GM19397 (cell line): ENCODE measurements around the gene SLC9A3.

Source experiments
- ATAC-seq: cut with Tn5 transposase; IDR thresholded peaks from one replicate; pipeline ENCODE4 v1.9.1; 2021; ENCODE audit warnings: mild to moderate bottlenecking, moderate library complexity; ENCODE audit not compliant: unreplicated experiment

SLC9A3 gene

DNA sequence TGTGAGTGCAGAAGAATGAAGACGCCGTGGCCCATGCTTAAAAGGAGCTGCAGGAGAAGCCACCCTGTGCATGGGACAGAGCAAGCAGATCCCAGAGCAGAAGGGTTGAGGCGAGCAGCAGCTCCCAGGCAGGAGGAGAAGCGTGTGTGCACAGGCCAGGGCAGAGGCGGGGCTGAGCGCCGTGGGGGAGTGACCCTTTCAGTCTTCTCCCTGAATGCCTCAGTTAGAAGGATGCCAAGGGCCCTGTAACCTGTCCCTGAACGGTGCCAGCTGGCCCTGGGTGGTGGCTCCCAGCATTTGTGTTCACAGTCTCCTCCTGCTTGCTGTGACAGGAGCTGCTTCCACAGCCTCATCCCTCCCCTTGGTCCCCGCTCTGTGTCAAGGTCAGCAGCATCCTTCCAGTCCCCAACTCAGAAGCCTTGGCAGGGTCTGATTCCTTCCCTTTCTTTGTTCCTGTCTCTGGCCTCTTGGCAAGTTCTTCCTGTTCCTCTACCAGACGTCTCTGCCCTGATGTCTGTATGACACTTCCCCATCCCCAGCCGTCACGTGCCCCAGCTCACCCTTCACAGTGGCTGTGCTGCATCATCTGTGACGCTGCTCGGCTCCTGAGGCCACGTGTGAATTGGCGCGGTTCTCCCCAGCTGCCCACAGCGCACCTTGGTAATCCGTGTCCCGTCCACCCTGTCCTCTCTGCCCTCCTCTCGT is 76.0 kb downstream of the SLC9A3 start:
- no peak for ATAC-seq

DNA sequence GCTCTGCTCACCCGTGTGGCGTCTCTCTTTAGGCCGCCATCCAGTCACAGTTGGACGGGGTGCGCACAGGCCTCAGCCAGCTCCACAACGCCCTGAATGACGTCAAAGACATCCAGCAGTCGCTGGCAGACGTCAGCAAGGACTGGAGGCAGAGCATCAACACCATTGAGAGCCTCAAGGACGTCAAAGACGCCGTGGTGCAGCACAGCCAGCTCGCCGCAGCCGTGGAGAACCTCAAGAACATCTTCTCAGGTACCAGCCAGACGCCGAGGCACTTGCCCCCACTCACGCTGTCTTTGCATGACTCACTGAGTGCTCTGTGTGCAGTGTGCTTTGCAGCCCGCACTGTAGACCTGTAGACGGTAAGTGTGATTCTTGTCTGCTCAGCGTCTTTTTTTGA is 76.7 kb downstream of the SLC9A3 start:
- no peak for ATAC-seq

DNA sequence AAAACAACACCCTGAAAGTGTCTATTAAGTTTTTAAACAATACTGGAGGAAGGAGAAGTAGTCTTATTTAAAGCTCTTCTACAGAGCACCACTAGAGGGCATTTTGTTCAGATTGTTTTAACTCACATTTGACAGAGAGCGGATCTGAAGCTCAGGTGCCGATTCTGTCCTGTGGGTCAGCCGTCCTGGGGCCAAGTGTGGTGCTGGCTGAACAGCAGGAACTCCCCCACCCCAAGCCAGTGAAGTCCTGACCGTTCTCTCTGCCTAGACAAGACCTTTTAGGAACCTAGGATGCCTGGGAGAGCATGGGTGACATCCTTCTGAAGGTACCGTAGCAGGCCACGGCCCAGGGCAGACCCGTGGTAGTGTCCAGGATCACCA is 77.4 kb downstream of the SLC9A3 start:
- no peak for ATAC-seq

DNA sequence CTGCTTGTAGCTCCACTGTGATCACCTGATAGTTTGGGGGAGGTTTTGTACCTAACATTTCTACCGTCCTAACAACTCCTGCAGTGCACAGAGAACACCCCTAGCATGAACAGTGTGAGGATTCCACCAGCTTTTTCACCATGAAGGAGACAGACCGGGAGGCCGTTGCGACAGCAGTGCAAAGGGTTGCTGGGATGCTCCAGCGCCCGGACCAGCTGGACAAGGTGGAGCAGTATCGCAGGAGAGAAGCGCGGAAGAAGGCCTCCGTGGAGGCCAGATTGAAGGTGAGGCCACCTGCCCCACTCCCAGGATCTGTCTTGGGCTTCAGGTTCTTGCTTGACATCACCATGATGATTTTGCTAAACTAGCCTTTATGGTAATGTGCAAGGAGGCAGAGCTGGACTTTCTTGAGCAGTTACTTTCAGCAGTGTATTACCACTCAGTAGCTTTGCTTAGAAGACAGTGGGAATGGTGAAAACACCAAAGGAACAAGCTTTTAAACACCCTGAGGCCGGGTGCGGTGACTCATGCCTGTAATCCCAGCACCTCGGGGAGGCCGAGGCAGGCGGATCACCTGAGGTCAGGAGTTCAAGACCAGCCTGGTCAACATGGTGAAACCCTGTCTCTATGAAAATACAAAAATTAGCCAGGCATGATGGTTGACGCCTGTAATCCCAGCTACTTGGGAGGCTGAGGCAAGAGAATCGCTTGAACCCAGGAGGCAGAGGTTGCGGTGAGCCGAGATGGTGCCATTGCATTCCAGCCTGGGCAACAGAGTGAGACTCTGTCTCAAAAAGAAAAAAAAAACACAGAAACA is 78.0 kb downstream of the SLC9A3 start:
- ATAC-seq = no peak

DNA sequence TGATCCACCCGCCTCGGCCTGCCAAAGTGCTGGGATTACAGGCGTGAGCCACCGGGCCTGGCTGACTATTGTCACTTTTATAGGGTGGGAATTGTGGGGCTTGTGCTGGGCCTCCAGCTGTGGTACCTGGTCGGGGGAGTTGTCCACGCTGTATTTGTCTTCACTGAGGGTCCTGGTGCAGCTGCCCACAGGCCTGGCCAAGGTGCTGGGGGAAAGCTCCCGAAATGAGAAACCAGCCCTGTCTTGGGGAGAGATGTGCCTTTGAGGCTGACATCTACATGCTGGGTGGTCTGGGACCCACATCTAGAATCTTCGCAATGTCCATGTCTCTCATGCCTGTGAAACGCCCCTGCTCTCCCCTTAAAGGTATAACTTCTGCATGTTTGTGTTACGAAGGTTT is 78.7 kb downstream of the SLC9A3 start:
- no peak for ATAC-seq

DNA sequence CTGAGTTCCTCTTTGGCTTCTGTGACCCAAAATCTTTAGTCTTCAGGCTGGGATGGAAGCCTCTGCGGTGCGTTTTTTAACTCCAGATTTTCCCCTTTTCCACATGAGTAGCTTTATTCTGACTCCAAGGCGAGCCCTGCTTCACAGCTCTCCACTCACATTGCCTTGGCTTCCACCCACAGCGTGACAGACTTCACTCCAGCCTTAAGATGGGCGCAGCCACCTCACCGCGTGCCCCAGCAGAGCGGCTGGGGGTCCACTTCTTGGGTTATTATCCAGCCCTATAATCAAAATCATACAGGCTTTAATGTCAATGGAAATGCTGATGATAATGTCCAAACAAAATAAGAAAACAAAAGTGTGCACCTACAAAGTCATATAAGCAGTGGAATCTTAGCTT is 80.0 kb downstream of the SLC9A3 start:
- no peak for ATAC-seq

DNA sequence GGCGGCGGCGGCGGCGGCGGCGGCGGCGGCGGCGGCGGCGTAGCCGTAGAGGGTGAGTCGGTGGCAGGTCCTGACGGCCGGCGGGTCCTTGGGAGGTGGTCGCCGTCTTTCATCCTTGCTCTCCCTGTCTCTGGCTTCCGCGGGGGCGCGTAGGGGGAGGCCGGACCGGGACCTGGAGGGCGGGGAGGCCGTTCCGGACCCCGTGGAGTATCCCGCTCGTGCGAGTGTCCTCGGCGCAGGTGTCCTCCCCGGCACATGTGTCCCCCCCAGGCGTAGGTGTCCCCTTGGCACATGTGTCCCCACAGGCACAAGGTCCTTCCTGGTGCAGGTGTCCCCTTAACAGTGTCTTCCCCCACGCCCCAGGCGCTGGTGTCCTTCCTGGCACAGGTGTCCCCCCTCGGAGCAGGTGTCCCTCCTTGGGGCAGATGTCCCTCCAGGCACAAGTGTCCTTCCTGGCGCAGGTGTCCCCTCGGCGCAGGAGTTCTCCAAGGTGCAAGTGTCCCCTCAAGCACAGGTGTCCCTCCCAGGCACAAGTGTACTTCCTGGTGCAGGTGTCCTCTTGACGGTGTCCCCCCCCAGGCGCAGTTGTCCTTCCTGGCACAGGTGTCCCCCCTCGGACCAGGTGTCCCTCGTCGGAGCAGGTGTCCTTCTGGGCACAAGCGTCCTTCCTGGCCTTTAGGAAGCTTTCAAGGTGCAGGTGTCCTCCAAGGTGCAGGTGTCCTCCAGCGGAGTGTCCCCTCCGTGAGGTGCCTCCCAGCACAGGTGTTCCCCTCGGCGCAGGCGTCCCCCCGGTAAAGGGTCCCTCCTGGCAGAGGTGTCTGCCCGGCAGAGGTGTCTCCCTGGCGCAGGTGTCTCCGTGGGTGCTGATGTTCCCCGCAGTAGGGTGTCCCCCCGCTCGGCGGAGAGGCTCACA is 80.8 kb downstream of the SLC9A3 start:
- ATAC-seq = peak; percentile 23

DNA sequence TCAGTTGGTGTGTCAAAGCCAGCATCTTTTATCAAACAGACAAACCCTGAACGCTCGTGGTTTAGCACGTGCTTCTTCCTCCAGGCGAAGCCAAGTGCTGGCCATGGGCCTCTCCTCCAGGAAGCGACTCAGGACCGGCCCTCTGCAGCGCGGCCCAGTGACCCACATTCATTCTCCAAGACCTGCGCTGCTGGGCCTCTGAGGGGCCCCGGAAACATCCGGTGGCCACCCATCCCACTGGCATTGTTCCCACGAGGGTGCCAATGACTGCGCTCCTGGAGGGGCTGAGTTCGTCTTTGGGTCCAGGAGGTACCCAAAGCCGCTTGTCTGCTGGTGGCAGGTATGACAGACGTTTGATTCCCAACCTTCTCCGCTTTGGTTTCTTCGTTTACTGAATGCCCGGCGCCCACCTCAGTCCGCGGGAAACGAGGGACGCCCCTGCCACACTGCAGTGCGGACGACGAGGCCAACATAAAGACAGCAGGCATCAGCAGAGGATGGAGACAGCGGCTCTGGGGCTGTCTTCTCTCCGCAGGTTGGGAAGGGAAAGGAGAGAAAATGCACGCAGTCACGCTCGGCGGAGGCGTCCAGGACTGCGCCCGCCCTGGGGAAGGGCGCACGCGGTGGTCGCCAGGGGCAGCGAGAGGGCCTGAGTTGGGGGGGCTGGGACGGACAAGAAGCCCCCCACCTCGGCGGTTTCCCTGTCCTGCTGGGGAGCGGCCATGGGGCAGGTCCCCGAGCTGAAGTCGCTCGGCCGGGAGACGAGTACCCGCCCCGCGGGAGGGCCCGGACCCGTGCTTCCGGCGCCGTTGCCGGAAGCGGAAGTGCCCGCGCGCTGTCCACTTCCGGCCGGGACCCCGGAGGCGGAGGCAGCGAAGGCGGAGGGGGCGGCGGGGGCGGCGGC is 81.7 kb downstream of the SLC9A3 start, which contains the start of gene EXOC3:
TSS of gene EXOC3 (plus strand) at position 842 of the 904 bp plus-strand sequence. CDS start 3,030 bp downstream, outside the sequence.
- ATAC-seq = peak; percentile 90

DNA sequence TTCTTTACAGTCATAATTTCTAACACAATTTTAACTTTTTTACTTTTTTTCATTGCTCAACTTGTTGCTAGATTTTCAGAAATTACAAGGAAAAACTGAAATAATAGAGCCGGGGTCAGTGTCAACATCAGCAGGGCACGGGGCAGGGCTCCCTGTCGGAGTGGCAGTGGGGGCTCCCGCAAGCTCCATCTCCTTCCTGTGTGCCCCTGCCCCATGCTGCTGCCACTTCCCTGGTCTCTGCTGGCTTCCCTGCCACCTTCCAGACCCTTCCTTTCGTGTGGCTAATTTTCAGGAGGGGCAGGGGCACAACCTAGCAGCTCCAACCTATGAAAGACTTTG is 82.3 kb downstream of the SLC9A3 start:
- no peak for ATAC-seq

DNA sequence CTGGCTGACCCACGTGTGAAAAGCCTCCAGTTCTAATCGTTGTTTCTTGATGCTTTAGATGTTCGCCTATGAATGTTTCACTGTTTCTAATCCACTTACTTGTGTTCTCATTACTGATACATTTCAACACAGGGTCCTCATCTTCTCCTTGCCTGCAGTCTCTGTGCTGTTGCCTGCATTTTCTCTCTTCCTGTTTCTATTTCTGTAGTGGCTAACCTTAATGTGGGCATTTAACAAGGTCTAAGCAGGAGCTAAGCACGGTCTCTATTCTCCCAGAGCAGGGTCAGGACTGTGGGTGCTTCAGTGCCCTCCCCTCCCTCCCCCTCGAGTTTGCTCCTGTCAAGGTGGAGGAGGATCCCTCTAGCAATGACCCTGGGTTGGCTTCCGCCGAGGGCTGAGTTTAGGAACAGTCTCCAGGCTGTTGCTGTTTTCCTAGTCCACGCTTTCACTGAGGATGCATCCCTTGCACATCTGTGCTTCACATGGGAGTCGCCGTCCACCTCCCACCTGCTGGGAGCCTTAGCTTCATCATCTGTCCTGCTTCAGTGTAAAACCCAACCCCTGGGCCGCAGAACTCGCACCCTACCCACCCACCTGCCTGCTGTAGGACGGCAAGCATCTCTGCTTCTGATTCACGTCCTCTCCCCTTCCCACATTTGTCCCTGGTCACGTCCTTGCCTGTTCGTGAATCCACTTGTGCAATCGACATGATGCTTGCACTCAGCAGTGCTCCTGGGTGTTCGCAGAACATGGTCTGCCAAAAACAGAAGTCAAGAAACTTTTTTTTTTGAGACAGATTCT is 83.6 kb downstream of the SLC9A3 start:
- no peak for ATAC-seq

DNA sequence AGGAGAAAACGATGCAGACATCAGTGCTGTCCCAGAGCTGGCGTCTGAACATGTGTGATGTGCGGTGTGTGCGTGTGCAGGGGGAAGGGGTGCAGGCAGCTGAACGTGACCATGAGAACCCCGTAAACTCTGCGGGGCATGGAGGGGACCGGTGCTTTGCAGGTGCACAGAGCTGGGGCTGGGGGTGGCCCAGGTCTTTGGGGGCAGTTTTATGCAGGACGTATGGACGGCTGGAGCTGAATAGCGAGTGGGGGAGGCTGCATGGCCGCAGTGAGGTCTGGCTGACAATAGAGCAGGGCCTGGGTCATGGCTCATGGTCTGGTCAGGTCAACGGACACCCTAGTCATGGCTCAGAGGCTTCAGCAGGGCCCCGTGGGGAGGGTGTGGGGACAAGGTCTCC is 84.6 kb downstream of the SLC9A3 start:
- no peak for ATAC-seq

DNA sequence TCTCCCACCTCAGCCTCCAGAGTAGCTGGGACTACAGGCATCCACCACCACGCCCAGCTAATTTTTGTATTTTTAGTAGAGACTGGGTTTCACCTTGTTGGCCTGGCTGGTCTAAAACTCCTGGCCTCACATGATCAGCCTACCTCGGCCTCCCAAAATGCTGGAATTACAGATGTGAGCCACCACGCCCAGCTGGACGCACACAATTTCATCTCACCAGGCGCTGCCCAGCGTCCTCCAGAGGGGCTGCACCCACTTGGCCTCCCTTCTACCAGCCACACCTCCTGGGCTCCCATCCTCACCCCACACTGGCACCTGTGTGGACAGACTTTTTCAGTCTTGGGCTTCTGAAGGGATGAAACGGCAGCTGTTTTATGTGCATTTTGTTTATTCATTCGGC is 85.1 kb downstream of the SLC9A3 start:
- no peak for ATAC-seq

DNA sequence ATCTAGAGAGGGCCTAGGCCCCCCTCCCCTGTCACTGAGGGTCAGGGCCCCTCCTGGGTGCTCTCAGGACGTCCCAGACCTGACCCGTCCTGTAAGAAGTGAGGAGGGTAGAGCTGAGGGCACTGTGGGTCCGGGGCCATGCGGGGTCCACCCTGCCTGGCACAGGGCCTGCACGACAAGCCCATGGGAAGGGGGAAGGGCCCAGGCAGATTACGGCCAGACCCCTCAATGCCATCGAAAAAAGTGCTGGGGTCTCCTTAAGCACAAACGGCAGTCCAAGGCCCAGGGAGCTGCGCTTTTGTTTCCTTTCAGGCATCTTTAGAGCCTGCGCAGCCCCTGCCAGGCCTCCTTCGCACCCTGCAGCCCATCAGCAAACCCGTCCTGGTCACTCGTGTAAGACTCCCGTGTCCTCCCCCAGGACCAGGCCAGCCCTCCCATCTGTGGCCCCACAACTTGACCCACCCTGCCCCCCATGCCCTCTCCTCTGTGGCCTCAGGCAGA is 85.7 kb downstream of the SLC9A3 start:
- no peak for ATAC-seq

DNA sequence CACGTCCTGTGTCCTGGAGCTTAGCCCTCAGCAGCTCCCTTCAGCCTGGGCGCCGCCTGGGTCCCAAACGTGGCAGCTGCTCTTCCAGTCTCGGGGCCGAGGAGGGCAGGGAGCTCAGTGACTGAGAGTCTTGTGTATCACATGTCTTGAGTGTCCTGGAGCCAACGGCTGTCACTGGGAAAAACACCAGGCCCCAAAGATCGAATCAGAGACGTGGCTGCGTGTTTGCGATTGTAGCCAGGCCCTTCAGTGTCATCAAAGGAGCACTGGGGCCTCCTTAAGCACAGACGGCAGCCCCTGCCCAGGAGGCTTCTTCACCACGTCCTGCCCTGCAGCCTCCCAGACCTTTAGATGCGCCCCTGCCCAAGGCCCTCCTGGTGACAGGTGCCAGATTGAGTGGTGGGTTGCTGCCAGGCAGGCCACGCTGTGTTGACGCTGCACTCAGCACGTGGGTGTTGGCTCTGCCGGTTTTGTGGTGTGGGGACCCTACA is 86.9 kb downstream of the SLC9A3 start:
- ATAC-seq = no peak

DNA sequence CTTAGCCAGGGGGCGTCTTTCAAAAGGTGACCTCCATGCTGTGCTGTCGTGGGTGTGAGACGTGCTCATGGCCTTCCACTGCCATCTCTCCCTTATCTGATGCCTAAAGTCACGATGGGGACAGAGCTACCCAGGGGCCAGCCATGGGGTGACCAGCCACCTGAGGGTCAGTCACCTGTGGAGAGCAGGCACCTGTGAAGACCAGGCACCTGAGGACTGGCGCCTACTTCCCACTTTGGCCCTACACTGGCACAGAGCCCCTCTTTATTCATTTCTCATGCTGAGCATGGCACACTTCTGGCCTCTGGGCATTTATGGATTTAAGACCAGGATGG is 87.6 kb downstream of the SLC9A3 start:
- no peak for ATAC-seq

DNA sequence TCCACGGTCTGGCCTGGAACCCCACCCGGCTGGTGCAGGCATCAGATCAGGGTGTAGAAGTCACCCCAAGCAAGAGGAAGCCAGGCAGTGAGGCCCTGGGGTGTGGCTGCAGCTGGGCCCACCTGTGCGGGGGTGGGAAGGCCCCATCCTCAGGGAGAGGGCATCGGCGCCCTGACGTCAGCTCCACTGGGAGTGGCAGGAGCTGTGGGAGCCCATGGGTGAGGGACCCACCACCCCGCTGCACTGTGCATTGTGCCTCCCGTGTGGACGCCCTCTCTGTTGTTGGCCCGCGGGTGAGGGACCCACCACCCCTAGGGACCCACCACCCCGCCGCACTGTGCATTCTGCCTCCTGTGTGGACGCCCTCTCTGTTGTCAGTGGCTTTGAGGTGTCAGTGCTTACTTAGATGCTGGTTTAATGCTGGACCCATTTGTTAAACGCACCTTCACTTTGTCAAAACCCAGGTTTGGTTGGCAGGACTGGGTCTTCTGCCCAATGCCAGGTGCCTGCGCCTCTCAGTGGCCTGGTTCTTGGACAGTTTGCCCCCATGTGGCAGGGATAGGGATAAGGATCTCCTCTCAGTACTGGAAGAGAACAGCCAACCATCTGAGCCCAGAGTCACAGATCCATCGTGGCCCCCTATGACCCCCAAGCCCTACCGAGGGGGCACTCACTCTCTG is 88.1 kb downstream of the SLC9A3 start:
- no peak for ATAC-seq

DNA sequence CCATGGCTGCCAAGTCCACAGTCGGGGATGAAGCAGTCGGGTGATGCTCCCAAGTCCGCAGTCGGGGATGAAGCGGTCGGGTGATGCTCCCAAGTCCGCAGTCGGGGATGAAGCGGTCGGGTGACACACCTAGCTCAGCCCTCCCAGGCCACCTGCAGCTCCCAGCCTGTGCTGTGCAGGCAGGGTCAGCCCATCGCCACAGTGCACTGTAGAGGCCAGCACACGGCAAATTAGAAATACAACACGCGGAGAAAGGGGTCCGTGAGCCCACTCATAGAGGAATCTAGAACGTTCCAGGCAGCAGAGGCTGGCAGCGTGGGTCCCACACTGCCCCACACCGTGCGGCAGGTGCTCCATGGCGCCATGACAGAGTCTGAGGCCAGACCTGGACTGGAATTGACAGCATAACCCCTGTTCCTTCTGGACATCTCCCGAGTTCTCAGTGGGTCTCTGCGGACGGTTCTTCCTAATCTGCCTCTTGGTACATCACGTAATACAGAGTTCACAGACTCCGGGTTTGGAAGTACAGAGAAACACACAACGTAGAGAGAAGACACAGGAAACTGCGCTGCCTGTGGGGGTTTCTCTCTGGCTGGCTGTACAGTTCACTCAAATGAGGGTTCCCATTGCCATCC is 89.0 kb downstream of the SLC9A3 start:
- no peak for ATAC-seq

DNA sequence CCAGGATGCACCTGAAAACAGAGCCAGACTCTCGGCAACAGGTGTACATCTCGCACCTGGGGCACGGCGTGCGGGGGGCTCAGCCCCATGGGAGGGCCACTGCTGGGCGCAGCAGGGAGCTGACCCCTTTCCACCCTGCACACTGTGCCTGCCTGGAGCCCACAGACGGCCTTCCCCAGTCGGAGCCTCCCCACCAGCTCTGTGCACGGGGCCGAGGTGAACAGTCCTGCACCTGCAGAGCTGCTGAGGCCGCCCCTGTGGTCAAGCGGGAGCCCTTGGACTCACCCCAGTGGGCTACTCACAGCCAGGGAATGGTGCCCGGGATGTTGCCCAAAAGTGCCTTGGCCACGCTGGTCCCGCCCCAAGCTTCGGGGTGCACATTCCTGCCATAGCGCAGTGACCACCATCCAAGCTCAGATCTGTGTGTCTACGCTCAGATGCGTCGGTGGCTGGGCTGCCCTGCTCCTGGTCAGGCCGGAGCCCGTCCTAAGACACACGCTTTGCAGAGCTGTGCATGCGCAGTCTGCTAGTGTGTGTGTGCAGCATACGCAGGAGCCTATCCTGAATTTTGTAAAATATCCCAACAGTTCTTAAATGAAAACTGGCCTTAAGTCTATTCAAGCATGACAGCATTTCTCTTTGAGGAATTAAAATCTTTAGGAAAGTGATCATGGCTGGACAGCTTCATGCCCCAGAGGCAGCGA is 89.7 kb downstream of the SLC9A3 start:
- ATAC-seq = no peak
